Lower leg skin (tissue), 4 donors: ENCODE measurements around the gene HPDL. TPM values are rescaled to one million over a fixed set of nuclear protein-coding genes. Genes with fewer than 3 reads are reported as not detected.

Source experiments
- DNase-seq, 2 donors: peaks; one replicate each; pipeline ENCODE4 v3.0.0-alpha.2; 2019; ENCODE audit warnings: low spot score in 2 of 2
- H3K4me3 ChIP-seq: fragments of 200-600 bp; sonication (generic); 2 replicates; pipeline ENCODE4 v1.5.1; 2017; ENCODE audit warnings: mild to moderate bottlenecking, low read depth; ENCODE audit not compliant: poor library complexity, severe bottlenecking
- POLR2A ChIP-seq, 2 donors: fragments of 450-650 bp; IDR thresholded peaks; one replicate each; pipeline ENCODE4 v1.6.1; 2016 to 2017; ENCODE audit warnings: antibody characterized with exemption in 2 of 2, mild to moderate bottlenecking in 1 of 2, moderate library complexity in 1 of 2
- WGBS, 2 donors: methylation state at CpG; one replicate each; pipeline ENCODE4 v1.1.5; 2018; 5-methylcytosine and 5-hydroxymethylcytosine counted together
- intact Hi-C: fragments of 100-400 bp; cut with DNase I; formaldehyde crosslinking; loops from one replicate; pipeline ENCODE4 v1.15.0; 2023; ENCODE audit warnings: low total_unique reads
- total RNA-seq, 4 donors: library from RNA; depleted of rRNA; stranded (reverse); fragments of >200 nt; gene quantifications; one replicate each; pipeline ENCODE4 v1.1.0, GENCODE V29; 2016
- TF ChIP-seq, protein P1 (sequence below), 3 donors: fragments of 450-650 bp; IDR thresholded peaks; one replicate each; pipeline ENCODE4 v1.5.1; 2016; ENCODE audit warnings: antibody characterized with exemption in 3 of 3, mild to moderate bottlenecking in 3 of 3, moderate library complexity in 2 of 3

The HPDL gene
- total RNA-seq, 4 donors from 2014 or later, result 0.34 to 0.91 (median 0.63) TPM

DNA sequence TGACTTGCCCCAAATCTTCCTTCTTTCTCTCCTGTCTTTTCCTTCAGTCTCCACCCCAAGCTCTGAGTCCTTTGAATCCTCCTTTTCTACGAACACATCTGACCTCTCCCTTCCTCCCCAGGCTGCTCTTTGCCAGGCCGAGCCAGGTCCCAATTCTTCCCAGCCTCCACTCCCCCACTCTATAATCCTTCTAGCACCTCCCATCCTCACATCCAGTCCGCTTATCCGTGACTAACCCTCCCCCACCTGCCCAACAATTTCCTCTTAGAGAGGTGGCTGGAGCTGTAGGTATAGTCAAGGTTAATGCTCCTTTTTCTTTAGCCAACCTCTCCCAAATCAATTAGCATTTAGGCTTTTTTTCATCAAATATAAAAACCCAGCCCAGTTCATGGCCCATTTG, 9.5 kb upstream of the HPDL start:
- no peak overlapping the region for H3K4me3 ChIP-seq
- 67% methylated on average over 4 of the region's 4 CpGs for WGBS, 2 donors
- intact Hi-C loops, result no loop called here
- TF ChIP-seq, protein P1, sequence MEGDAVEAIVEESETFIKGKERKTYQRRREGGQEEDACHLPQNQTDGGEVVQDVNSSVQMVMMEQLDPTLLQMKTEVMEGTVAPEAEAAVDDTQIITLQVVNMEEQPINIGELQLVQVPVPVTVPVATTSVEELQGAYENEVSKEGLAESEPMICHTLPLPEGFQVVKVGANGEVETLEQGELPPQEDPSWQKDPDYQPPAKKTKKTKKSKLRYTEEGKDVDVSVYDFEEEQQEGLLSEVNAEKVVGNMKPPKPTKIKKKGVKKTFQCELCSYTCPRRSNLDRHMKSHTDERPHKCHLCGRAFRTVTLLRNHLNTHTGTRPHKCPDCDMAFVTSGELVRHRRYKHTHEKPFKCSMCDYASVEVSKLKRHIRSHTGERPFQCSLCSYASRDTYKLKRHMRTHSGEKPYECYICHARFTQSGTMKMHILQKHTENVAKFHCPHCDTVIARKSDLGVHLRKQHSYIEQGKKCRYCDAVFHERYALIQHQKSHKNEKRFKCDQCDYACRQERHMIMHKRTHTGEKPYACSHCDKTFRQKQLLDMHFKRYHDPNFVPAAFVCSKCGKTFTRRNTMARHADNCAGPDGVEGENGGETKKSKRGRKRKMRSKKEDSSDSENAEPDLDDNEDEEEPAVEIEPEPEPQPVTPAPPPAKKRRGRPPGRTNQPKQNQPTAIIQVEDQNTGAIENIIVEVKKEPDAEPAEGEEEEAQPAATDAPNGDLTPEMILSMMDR (IDR thresholded peaks at IDR 0.05), result no peak
- no peak for TF ChIP-seq POLR2A (IDR thresholded peaks at IDR 0.05)
- peak in 1 of 2 donors; percentile 42 for DNase-seq

GRCh38 chr1:45319761-45320160, 6.9 kb upstream of the HPDL start:
- H3K4me3 ChIP-seq, result no peak overlapping the region
- DNase-seq, result peak in 1 of 2 donors; percentile 58
- TF ChIP-seq, protein P1 (IDR thresholded peaks at IDR 0.05), result no peak
- no peak for TF ChIP-seq POLR2A (IDR thresholded peaks at IDR 0.05)
- intact Hi-C loops, result no loop called here
- WGBS, 2 donors, result 88 to 92% methylated on average over 4 of the region's 4 CpGs

DNA sequence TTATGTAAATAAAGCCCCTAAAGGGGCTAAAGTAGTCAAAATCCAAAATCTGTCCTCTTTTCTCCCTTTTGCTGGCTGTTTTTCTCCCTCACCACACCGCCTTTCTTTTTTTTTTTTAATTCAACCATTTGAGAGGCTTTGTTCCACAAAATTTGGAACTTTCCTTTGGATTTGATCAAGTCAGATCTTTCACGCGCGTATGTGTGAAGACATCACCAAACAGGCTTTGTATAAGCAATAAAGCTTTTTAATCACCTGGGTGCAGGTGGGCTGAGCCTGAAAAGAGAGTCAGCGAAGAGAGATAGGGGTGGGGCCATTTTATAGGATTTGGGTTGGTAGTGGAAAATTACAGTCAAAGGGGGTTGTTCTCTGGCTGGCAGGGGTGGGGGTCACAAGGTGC, 5.3 kb upstream of the HPDL start:
- 79 to 83% methylated on average over 5 of the region's 5 CpGs for WGBS, 2 donors
- TF ChIP-seq POLR2A (IDR thresholded peaks at IDR 0.05), result no peak
- TF ChIP-seq, protein P1 (IDR thresholded peaks at IDR 0.05), result no peak
- intact Hi-C loops, result no loop called here
- peak in 1 of 2 donors; percentile 3 for DNase-seq
- H3K4me3 ChIP-seq, result no peak overlapping the region

DNA sequence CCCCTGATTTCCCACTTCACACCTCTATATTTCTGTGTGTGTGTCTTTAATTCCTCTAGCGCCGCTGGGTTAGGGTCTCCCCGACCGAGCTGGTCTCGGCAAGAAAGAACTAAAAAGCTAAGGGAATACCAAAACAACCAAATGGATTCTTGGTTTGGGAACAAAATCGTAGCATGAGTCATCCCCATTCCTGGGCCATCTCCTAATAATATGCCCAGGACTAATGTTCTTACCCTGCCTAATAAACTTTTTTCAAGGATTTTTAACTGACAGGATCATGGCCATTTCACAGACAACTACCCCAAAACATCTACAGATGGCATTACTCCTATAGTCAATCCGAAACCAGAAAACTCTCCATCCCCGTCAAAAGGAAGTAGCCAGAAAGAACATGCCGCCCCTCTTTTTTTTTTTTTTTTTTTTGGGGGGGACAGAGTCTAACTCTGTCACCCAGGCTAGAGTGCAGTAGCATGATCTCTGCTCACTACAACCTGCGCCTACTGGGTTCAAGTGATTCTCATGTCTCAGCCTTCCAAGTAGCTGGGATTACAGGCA, 4.1 kb upstream of the HPDL start:
- TF ChIP-seq, protein P1 (IDR thresholded peaks at IDR 0.05), result no peak
- no peak for TF ChIP-seq POLR2A (IDR thresholded peaks at IDR 0.05)
- no peak for DNase-seq
- intact Hi-C loops, result no loop called here
- WGBS, 2 donors, result 85% methylated on average over 10 of the region's 10 CpGs
- no peak overlapping the region for H3K4me3 ChIP-seq

GRCh38 chr1:45325851-45326506, 716 bp upstream of the HPDL start:
- WGBS, 2 donors, result 50 to 51% methylated on average over 6 of the region's 6 CpGs
- H3K4me3 ChIP-seq, result no peak overlapping the region
- peak in 1 of 2 donors; percentile 70 for DNase-seq
- intact Hi-C loops, result no loop called here
- TF ChIP-seq, protein P1 (IDR thresholded peaks at IDR 0.05), result no peak
- no peak for TF ChIP-seq POLR2A (IDR thresholded peaks at IDR 0.05)
